Liver (tissue), 9 donors: ENCODE measurements around the gene RNU1-2. TPM values are rescaled to one million over a fixed set of nuclear protein-coding genes. Genes with fewer than 3 reads are reported as not detected.
"Not testable (repeated sequence)": the region's sequence is repeated elsewhere in the genome, so short reads cannot be mapped to it uniquely, and the experiment has no call there.

Experiments
- DNase-seq: peaks from one replicate; pipeline ENCODE4 v3.0.0-alpha.2; 2017; ENCODE audit warnings: low spot score
- H3K27ac ChIP-seq, 2 donors: one replicate each; pipeline ENCODE4 v1.7.0; 2013; ENCODE audit warnings: inconsistent platforms in 2 of 2, low read length in 2 of 2, control low read depth in 1 of 2, low read depth in 1 of 2, mild to moderate bottlenecking in 1 of 2
- H3K27me3 ChIP-seq, 4 donors: one replicate each; pipeline versions ENCODE4 v1.6.1 to v1.7.0; 2013; ENCODE audit warnings: low read length in 3 of 4, inconsistent platforms in 1 of 4, mild to moderate bottlenecking in 1 of 4, moderate library complexity in 1 of 4; ENCODE audit not compliant: control insufficient read depth in 4 of 4, insufficient read depth in 4 of 4
- H3K36me3 ChIP-seq, 4 donors: one replicate each; pipeline versions ENCODE4 v1.6.1 to v1.7.0; 2013; ENCODE audit warnings: low read length in 3 of 4, mild to moderate bottlenecking in 3 of 4, low read depth in 1 of 4, moderate library complexity in 1 of 4; ENCODE audit not compliant: control insufficient read depth in 4 of 4, insufficient read depth in 3 of 4
- H3K4me1 ChIP-seq, 4 donors: one replicate each; pipeline versions ENCODE4 v1.6.1 to v1.7.0; 2013; ENCODE audit warnings: low read length in 3 of 4, mild to moderate bottlenecking in 3 of 4, moderate library complexity in 1 of 4; ENCODE audit not compliant: control insufficient read depth in 4 of 4, insufficient read depth in 4 of 4
- H3K4me3 ChIP-seq, 3 donors: one replicate each; pipeline versions ENCODE4 v1.6.1 to v1.7.0; 2013; ENCODE audit warnings: low read length in 3 of 3, control low read depth in 1 of 3, low read depth in 1 of 3, mild to moderate bottlenecking in 1 of 3
- H3K9ac ChIP-seq, 2 donors: one replicate each; pipeline ENCODE4 v1.7.0; 2013; ENCODE audit warnings: low read length in 2 of 2, mild to moderate bottlenecking in 2 of 2, moderate library complexity in 2 of 2, control low read depth in 1 of 2, low read depth in 1 of 2
- H3K9me3 ChIP-seq, 4 donors: one replicate each; pipeline versions ENCODE4 v1.6.1 to v1.7.0; 2013; ENCODE audit warnings: low read length in 3 of 4; ENCODE audit not compliant: control insufficient read depth in 4 of 4
- GABPA ChIP-seq, 2 donors: IDR thresholded peaks in 1 of 2; conservative IDR thresholded peaks in 1 of 2; 2 replicates each; pipeline ENCODE4 v1.6.1; 2016; ENCODE audit warnings: antibody characterized with exemption in 2 of 2, mild to moderate bottlenecking in 1 of 2, moderate library complexity in 1 of 2
- HNF4A ChIP-seq, 2 donors: conservative IDR thresholded peaks; 2 replicates each; pipeline ENCODE4 v1.6.1; 2016; ENCODE audit warnings: antibody characterized with exemption in 2 of 2, mild to moderate bottlenecking in 2 of 2
- WGBS: extraction: QIAGEN DNeasy Blood & Tissue Kit; methylation state at CpG from one replicate; pipeline ENCODE4 v1.1.7; 2013; 5-methylcytosine and 5-hydroxymethylcytosine counted together
- polyA plus RNA-seq, 2 donors: library from polyadenylated mRNA; stranded (reverse) in 1 of 2; unstranded in 1 of 2; fragments of 200-250 nt in 1 of 2; fragments of >200 nt in 1 of 2; fragmentation: Nextera tagmentation in 1 of 2; extraction: Ambion mirVana in 1 of 2; gene quantifications; one replicate each; pipeline versions ENCODE4 v1.2.1 to v1.2.3, GENCODE V29; 2013 to 2015
- total RNA-seq, 2 donors: library from RNA; depleted of rRNA; stranded (reverse); fragments of >200 nt; gene quantifications; one replicate each; pipeline ENCODE4 v1.2.3, GENCODE V29; 2014
- donor health status: healthy.
- donor health status: healthy.
- donor health status: healthy.
- donor health status: healthy.
- donor health status: healthy.

Gene RNU1-2
- total and polyA plus RNA-seq, 4 donors: under 0.01 to 16.7 (median under 0.01) TPM; not detected in 1

DNA sequence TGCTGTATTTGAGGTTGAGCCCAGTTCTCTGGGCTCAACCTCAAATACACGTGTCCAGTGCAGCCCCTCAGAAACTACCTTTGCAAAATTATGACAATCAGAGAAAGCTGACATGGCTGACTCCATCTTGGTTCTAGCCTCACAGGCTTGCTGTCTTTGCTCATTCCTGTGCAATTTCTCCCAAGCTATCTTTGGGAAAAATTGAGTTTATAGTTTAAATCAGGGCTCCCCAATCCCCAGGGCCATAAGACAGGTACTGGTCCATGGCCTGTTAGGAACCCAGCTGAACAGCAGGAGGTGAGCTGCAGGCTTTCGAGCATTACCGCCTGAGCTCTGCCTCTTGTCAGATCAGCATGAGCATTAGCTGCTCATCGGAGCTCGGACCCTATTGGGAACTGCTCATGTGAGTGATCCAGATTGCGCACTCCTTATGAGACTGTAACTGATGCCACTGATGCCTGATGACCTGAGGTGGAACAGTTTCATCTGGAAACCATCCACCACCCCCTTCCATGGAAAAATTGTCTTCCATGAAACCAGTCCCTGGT is 2.7 kb upstream of the RNU1-2 start:
- not testable (repeated sequence) for H3K36me3 ChIP-seq, DNase-seq, H3K27ac ChIP-seq, H3K9ac ChIP-seq, H3K4me3 ChIP-seq, H3K27me3 ChIP-seq, H3K9me3 ChIP-seq
- 80% methylated on average over 6 of the region's 6 CpGs for WGBS
- peaks cover 2 to 39% (median 14%) of the 10 kb centered on the region in 4 donors for H3K4me1 ChIP-seq

DNA sequence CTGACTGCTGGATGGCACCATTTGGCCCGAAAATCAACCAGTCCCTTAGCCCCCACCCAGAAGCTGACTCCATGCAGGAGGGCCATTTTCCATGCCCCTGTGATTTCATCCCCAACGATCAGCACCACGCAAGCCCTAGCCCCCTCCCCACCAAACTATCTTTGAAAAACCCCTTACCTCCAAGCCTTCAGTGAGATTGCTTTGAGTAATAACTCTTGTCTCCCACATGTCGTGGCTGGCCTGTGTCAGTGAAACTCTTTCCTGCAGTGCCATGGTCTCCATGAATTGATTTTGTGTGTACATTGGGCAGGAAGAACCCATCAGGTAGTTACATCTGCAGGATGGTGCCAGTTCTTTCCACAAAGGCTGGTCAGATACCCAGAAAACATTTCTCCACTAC is 2.0 kb upstream of the RNU1-2 start:
- not testable (repeated sequence) for H3K27me3 ChIP-seq, H3K4me3 ChIP-seq, H3K36me3 ChIP-seq, H3K9ac ChIP-seq, H3K27ac ChIP-seq, DNase-seq, H3K9me3 ChIP-seq
- 85% methylated on average over 4 of the region's 4 CpGs for WGBS
- peaks cover 0 to 35% (median 9%) of the 10 kb centered on the region in 4 donors for H3K4me1 ChIP-seq

DNA sequence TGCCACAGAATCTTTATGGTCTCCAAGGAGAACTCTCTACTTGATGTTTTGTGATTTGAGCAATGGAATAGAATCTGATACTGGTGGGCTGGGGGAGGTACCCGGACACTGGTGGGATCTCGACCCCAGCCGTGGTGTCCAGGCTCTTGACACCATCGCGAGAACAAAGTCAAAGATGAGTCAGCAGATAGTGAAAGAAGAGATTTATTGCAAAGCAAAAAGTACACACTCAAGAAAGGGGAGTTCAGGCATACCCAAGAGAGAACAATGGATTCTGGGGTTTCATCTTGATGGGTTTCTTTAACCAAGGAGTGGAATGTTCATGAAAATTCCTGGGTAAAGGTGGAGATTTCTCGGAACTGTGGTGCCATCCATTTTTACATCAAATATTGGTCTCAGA is 1.4 kb upstream of the RNU1-2 start:
- WGBS: 83% methylated on average over 6 of the region's 6 CpGs
- peaks cover 0 to 32% (median 8%) of the 10 kb centered on the region in 4 donors for H3K4me1 ChIP-seq
- H3K27ac ChIP-seq, H3K9me3 ChIP-seq, H3K27me3 ChIP-seq, H3K36me3 ChIP-seq, DNase-seq, H3K4me3 ChIP-seq, H3K9ac ChIP-seq: not testable (repeated sequence)

DNA sequence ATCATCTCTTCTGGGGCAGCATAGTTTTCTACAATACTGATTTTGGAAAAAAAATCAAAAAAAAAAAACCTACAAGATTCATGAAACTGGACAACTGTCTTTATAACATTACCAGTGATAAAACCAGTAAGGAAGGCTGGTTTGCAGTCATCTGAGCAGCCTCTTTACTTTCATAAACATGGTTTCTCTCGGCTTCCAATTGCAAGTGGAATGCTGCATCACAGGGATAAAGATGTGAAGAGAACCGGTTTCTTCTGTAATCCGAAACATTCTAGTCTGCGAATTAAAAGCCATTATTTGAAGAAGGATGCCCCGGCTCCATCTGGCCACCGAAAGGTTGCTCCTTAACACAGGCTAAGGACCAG is 565 bp upstream of the RNU1-2 start:
- Histone ChIP-seq H3K27ac (peak overlapping the region; percentile 86), H3K4me1 (peaks cover 0 to 25% (median 7%) of the 10 kb centered on the region in 4 donors), H3K4me3 (peak overlapping the region in 1 of 3 donors; percentile 48), H3K9ac (peak overlapping the region; percentile 60 to 90)
- WGBS: 6% methylated on average over 4 of the region's 6 CpGs
- H3K36me3 ChIP-seq, H3K27me3 ChIP-seq, DNase-seq, H3K9me3 ChIP-seq: not testable (repeated sequence)
- peak in 1 of 2 donors; percentile 14 for TF ChIP-seq GABPA (IDR thresholded peaks at IDR 0.05 in 1 of 2, conservative IDR thresholded peaks at IDR 0.05 in 1 of 2)
- peak; percentile 22 to 38 for TF ChIP-seq HNF4A (conservative IDR thresholded peaks at IDR 0.05)

DNA sequence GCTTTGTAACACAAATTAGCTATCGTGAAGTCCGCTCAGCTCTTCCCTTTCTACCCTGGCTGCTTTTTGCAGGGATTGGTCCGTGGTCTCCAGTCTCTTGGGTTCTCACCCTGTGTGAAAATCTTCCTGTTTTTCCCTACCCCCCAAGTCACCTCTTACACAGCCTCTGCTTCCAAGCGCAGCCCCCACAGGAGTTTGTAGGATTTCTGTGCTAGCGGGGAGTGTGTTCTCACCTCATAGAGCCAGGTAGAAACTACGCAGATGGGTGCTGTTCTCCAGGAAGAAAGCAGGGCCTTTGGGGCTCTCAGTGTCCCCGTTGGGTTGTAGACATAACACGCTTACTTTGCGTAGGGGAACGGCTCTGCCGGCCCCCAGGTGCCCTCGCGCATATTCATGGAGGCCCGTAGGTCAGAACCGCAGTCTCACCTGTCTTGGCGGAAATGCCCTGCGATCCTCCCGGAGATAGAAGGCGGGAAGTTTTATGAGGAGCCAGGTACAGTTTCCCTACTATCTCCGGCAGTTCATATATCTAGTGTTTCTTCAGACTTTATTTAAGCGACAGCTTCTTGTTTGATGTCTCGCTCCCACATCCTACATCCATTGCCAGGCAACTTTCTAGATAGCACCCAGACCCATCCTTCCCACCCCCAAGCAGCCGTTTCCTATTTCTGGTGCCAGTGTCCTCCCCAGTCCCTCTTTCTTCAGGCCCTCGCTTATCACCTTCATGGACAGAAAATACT is 706 bp downstream of the RNU1-2 start:
- H3K9me3 ChIP-seq, H3K27me3 ChIP-seq, H3K36me3 ChIP-seq, H3K4me3 ChIP-seq: not testable (repeated sequence)
- peak overlapping the region; percentile 68 to 71 for H3K27ac ChIP-seq
- H3K9ac ChIP-seq: peak overlapping the region in 1 of 2 donors; percentile 38
- DNase-seq: peak; percentile 49
- H3K4me1 ChIP-seq: peaks cover 0 to 16% (median 7%) of the 10 kb centered on the region in 4 donors
- 22% methylated on average over 23 of the region's 24 CpGs for WGBS

DNA sequence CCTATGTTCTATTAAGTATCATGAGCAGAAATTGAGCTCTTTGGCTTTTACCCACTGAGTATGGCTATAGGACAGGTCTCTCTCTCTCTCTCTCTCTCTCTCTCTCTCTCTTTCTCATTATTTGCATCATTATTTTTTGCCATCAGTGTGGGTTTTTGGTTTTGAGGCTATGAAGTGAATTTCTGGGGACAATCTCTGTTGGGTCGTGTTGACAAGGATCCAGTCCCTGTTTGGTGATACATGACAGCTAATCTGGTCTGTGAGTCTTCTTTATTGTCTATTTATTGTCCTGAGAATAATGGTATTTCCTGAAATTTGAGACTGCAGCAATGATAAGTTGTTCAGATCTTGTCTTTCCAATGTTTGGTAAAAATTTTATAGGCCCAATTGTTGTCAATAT is 1.9 kb downstream of the RNU1-2 start:
- H3K27ac ChIP-seq, H3K27me3 ChIP-seq, H3K4me3 ChIP-seq, H3K36me3 ChIP-seq, DNase-seq, H3K9me3 ChIP-seq, H3K9ac ChIP-seq: not testable (repeated sequence)
- H3K4me1 ChIP-seq: peaks cover 0 to 16% (median 7%) of the 10 kb centered on the region in 4 donors
- WGBS: 73% methylated on average over 1 of the region's 1 CpG

DNA sequence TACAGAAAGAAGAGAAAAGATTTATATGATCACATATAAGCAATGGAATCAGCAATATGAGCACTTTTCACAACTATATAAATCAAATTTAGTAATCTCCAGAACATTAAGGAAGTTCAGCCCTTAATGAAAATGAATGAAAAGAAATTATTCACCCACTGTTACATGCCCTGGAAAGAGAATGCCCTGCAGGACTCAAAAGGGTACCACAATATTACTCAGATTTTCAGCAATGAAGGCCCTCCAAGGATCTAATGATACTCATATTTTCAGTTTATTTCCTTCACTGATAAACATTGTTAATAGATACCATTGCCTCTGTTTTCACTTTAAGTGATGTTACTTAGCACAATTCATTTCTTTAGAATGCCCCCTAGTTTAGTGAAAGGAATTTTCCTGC is 2.5 kb downstream of the RNU1-2 start:
- not testable (repeated sequence) for H3K9ac ChIP-seq, H3K27me3 ChIP-seq, H3K27ac ChIP-seq, DNase-seq, H3K9me3 ChIP-seq, H3K4me3 ChIP-seq, H3K36me3 ChIP-seq
- peaks cover 0 to 20% (median 9%) of the 10 kb centered on the region in 4 donors for H3K4me1 ChIP-seq

DNA sequence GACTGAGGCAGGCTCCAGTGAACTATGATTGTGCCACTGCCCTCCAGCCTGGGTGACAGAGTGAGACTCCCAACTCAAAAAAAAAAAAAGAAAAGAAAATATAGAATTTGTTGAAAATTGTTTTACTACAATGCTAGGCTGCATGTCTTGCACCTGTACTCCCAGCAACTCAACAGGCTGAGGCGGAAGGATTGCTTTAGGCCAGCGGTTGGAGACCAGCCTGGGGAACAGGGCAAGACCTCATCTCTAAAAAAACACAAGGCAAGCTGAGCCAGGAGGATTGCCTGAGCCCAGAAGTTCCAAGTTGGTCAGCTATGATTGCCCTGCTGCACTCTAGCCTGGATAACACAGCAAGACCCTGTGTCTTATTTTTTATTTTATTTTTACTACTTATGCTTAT is 3.2 kb downstream of the RNU1-2 start:
- 81% methylated on average over 2 of the region's 2 CpGs for WGBS
- H3K27ac ChIP-seq, DNase-seq, H3K9ac ChIP-seq, H3K9me3 ChIP-seq, H3K36me3 ChIP-seq, H3K27me3 ChIP-seq, H3K4me3 ChIP-seq: not testable (repeated sequence)
- peaks cover 0 to 26% (median 12%) of the 10 kb centered on the region in 4 donors for H3K4me1 ChIP-seq
